Astrocyte (in vitro differentiated cells and primary cell): ENCODE measurements around the gene SPOCK1.

Experiments used
- CTCF ChIP-seq: IDR thresholded peaks from 2 replicates; pipeline ENCODE4 v1.5.1; 2011; ENCODE audit warnings: low read depth, mild to moderate bottlenecking, inconsistent platforms, low read length, moderate library complexity; ENCODE audit not compliant: insufficient read depth
- EZH2 ChIP-seq: IDR thresholded peaks from 2 replicates; pipeline ENCODE4 v1.6.1; 2012; ENCODE audit warnings: mild to moderate bottlenecking, low read length, inconsistent platforms; ENCODE audit not compliant: insufficient read depth

GRCh38 chr5:137502632-137503031 is 3.5 kb upstream of the SPOCK1 start:
- TF ChIP-seq CTCF (no peak), EZH2 (no peak)
